ENCODE results near the gene IFNA14.

- no peak for TF ChIP-seq CTCF (IDR thresholded peaks at IDR 0.05; ENCODE audit: borderline replicate concordance, extremely low read depth, low read length, poor library complexity, severe bottlenecking)
- TF ChIP-seq EZH2 (IDR thresholded peaks at IDR 0.05; ENCODE audit: borderline replicate concordance, low read depth, low read length, severe bottlenecking) = no peak
Observed at GRCh38 chr9:21286659-21287058, 46.9 kb upstream of the IFNA14 start.

Data from DND-41 (cell line).